Suppressor macrophage treated with lipopolysaccharide for 1 hour (primary cell): Measurements from ENCODE around the gene GLB1L.

Experiments
- DNase-seq, 3 donors: peaks; one replicate each; pipeline ENCODE4 v3.0.0-alpha.2; 2020 to 2022

GLB1L gene

DNA sequence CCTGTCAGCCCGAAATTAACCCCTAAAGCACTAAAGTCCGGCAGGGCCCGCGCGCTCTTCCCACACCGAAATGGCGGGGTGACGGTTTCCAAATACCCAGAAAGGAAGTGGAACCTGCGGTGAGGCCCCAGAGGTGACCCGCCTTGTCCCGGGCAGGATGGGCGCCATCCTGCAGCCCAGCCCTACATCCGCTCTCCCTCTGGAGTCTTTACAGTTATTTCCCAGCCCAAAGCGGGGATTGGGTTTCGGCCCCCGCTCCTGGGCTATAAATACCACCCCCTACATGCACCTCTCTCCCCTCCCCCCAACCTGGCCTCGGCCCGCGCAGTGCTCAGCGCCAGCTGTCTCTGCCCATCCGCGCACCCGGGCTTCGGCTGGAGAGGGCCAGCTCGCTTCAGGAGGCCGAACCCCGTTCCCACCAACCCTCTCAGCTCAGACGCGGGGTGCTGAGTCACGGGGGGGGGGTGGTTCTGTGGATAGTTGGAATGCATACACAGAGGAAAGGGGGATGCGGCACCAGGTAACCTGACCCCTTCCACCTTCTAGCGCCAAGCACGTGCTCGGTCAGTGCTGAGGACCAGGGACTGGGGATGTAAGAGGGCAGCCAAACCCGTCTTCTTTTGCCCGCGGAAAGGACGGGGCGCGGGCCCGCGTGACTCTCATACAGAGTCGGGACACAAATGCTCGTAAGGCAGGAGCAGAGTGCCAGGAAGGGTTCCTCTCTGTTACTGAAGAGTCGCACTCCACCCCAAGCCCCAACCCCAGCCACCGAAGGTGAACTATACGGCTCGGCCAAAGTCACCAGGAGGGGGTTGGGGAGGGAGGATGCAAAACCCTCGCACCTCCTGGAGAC, 7.9 kb upstream of the GLB1L start, which contains the start of gene TUBA4B:
TUBA4B (plus strand) TSS at position 344 of the 853 bp plus-strand sequence; CDS start at position 509, 165 bp downstream.
- peak in 2 of 3 donors; percentile 39 to 48 for DNase-seq

DNA sequence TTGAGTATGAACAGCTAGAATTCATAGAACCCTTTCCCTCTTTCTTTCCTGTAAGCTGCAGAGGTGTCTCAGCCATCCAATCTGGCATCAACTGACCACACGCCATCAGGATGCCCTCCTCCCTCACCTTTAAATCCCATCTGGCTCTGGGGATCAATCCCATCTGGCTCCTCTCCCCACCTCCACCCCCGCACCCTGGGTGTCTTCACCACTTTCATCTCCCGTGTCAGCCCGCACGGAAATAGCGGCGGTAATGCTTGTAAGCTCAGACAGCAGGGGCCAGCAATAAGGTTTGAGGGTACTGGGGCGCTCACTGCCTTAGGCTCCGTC, 7.3 kb upstream of the GLB1L start:
- DNase-seq = no peak

DNA sequence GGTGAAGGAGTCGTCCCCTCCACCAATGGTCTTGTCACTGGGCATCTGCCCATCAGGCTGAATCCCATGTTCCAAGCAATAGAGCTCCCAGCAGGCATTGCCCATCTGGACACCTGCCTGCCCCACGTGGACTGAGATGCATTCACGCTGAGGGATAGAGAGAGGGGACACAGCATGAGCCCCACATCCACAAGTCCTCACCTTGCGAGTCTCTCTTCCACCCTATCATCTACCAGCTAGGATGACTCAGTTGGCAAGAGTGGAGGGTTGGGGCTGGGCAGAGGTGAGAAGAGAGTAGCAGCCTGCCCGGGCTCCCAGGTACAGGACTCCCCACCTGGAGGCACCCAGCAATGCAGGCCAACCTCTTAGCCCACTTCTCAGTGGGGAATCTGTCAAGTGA, 6.8 kb upstream of the GLB1L start:
- no peak for DNase-seq

DNA sequence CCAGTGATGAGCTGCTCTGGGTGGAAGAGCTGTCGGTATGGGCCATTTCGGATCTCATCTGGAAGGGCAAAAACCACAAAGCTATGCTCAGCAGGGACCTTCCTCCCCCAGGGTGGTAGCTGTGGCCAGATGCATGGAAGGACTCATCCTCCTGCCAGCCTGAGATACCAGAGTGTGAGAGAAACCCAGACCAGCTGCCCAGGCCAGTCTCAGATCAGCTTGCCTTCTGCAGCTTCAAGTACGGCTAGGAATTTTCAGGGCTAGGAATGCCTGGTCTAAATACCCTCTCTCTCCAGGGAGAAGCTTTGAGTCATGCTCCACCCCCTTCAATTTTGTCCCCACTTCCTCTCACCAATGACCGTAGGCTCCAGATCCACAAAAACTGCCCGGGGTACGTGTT, 6.4 kb upstream of the GLB1L start:
- peak; percentile 29 to 37 (median 32) for DNase-seq

DNA sequence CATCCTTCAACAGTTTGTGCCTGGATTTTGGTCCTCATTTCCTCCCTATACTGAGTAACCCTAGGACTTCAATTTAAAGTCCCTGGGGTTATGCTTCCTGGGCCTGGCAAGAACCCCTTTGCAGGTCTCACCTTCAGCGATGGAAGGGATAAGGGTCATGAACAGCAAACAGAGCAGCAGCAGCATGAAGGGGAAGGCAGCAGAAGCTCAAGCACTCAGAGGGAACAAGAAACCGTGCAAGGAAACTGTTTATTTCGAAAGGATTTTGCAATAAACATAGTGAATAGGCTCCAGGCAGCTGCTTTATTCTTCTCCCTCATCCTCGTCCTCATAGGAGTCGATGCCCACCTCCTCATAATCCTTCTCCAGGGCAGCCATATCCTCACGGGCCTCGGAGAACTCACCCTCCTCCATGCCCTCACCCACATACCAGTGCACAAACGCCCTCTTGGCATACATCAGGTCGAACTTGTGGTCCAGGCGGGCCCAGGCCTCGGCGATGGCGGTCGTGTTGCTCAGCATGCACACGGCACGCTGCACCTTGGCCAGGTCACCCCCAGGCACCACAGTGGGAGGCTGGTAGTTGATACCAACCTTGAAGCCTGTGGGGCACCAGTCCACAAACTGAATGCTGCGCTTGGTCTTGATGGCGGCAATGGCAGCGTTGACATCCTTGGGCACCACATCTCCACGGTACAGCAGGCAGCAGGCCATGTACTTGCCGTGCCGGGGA, 5.0 kb upstream of the GLB1L start:
- no peak for DNase-seq

DNA sequence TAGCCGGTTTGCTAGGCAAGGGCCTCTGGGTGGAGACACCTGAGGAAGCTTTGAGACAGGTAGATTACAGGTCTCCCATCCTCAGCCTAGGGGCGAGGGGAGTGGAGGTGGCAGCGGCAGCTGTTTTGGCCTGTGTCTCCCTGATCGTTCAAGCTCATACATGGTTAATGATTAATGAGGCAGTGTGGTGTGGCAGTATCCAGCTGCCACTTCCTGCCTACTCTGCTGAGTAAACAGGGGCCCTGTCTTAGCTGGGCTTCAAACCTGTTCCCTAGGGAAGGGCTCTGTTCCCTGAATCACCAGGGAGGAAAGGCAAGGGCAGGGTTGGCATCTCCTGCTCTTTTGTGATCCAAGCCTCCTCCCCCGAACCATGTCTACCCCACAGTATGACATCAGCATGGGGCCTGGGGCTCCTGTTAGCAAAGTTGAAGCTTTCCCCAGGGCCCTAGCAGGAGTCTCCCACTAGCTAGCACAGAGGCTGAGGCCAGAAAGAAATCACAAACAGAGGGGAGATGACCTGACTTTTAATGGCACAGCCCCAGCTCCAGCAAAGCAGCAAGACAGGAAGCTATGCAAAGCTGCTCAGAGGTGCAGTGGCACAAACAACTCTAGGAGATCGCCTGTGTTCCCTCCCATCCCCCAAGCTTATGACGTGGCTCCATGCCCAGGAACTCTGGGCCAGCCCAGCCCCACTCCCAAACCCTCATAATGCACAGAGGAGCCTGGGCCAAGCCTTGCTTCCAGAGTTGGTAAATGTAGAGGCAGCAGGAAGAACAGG, 4.1 kb upstream of the GLB1L start:
- peak in 1 of 3 donors; percentile 45 for DNase-seq

DNA sequence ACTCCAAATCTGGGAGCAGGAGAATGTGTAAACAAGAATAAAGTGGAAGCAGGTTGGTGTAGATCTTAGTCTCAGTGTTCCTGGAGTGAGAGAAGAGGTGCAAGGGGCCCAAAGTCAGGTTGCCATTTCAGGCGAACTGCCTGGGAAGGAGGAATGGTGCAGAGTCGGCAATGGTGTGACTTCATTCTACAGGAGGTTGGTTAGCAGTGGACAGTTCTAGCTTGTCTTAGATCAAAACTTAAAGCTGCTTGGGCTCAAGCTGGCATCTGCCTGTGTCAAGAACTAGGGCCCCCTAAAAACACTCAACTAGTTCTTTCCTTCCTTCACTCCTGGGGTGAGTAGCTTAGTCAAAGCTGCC, 3.6 kb upstream of the GLB1L start:
- no peak for DNase-seq

DNA sequence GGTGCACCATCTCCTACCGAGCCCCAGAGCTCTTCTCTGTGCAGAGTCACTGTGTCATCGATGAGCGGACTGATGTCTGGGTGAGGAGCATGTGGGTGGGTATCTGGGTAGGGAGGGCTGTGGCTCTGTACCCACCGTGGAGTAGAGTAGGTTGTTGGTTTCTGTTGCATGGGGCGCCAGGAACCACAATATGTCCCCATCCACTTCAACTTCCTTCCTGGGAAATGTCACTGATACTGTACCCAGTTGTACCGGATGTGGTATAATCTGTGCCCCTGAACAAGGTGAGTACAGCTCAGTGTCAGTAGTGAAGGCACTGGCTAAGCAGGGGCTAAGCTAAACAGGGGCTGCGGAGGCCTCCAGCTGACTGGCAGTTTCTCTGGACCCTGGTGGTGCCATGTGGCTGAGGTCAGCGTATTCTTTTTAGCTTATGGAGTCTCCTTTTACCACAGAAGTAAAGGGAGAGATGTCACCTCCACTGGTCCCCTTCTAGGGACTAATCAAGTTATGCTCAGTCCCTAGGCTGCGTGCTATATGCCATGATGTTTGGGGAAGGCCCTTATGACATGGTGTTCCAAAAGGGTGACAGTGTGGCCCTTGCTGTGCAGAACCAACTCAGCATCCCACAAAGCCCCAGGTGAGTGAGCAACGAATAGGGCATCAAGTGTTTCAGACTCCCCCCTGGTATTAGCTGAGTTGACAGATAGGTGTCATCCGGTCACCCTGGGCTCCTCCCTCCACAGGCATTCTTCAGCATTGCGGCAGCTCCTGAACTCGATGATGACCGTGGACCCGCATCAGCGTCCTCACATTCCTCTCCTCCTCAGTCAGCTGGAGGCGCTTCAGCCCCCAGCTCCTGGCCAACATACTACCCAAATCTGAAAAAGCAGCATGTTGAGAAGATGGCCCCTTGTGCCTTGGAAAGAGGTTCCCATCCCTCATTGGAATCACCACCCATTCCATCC, 2.7 kb upstream of the GLB1L start:
- DNase-seq = no peak

DNA sequence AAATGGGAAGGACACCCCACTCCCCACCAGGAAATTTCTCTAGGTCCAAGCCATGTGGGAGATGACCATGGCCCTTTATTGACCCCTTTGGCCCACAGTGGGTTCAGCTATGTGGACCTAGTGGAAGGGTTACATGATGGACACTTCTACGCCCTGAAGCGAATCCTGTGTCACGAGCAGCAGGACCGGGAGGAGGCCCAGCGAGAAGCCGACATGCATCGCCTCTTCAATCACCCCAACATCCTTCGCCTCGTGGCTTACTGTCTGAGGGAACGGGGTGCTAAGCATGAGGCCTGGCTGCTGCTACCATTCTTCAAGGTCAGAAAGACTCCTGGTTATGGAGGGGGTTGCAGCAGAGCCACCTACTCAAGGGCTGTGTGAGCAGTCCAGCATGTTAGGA, 1.3 kb upstream of the GLB1L start:
- DNase-seq = no peak

DNA sequence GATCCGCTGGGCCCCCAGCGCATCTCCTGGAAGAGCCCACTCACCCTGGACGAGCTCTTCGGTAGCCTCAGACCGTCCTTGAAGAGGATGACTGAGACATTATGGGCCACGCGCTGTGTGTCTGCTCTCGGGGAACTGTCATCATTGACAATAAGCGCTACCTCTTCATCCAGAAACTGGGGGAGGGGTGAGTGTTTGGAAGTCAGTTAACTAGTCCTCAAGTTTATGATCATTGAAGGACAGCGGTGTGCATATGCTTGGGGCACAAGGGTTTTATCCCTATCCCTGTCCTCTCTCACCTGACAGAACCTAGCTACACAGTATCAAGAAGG, 621 bp upstream of the GLB1L start:
- DNase-seq = no peak

DNA sequence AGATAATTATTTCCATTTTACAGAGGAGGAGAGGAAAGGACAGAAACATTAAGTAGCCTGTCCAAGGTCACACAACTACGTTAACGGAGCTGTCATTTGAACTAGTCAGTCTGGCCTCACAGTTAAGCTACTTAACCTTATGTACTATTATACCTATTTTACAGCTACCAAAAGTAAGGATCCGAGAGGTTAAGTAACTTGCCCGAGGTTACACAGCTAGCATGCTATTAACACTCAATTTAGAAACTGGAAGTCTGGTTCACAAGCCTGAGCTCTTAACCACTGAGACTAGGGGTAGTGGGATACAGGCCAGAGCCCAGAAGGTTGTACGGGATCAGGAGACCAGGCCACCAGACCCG, 476 bp downstream of the GLB1L start:
- DNase-seq = no peak

DNA sequence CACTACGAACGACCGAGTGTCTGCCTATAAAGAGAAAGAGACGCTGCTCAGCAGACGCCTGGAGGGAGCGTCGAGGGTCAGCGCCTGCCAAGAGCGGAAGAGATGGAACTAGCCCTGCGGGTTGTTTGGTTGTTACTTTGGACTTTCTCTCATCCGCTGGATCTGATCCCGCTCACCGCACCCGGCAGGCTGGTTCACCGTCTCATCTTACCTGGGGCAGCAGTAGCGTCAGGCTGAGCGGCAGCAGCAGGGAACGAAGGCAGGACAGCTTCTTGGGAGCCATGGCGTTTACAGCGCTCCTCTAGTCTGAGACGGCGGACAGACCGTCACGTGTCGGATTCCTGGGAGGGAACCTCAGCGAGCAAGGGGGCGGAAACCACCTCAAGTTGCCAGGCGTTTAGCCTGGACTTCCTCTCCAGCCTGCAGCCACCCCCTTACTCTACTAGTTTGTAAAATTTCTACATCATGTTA, 1.9 kb downstream of the GLB1L start:
- peak; percentile 62 to 70 (median 62) for DNase-seq

DNA sequence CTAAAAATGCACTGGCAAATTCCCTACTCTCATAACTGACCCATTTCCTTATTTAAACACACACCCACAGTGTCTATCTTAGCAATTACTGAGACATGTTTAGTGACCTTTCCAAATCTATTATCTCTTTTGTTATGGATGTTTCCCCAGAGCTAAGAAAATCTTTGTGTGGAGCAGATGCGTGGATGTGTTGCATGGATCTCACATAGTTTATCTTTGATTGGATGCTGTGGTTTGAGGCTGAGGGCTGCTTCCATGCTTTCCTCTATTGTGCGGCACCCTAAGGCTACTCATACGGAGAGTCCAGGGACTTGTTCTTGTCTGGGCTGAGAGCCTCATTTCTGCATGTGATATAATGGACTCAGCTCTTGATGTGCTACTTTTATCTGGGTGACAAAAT, 10.9 kb downstream of the GLB1L start:
- no peak for DNase-seq

DNA sequence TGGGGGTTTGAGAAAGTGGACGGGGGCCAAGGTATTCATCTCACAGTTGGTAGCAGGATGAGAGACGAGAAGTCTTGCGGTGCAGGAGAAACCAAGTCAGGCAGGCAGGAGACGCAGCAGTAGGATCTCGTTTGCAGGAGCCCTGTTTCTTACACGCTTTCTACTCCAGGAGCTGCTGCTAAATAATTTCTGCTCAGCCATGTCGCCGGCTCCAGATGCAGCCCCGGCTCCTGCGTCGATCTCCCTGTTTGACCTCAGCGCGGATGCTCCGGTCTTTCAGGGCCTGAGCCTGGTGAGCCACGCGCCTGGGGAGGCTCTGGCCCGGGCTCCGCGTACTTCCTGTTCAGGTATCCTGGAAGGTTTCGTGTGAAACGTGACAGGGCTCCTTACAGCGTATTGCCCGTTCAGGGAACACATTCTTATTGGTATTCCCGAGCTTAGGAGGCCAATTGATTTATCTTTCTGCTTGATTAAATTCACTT, 15.1 kb downstream of the GLB1L start:
- peak in 2 of 3 donors; percentile 44 to 54 for DNase-seq

DNA sequence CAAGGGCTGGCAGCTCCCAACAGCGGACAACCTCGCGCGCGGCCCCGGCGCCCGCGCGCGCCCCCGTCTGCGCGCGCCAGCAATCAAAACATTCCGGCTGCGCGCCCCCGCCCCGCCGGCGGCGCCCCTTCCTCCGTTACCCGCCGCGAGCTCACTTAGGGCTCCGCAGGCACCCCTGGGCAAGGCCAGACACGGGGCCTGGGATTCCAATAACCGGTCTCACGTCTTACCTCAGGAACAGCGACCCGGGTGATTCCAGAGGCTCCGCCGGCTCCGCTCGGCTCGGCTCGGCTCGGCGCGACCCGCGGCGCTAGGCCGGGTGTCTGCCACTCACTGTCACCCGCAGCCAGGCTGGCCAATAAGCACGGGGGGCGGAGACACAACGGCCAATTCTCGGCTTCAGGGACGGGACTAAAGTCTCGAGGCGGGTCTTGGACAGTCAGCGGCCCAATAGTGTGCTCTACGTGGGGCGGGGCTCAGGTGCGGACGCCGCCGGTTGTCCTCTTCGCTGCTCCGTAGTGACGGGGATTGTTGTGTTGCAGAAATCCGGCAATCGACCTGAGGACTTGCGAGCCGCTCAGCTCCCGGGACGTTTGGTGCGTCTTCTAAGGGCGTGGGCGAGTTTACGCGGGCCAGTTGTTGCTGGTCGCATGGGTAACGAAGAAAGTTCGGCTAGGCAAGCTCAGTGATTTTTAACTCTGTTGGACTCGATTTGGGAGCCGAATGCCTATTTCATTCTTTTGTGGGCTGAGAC, 15.8 kb downstream of the GLB1L start, which contains the start of the genes ANKZF1 and ATG9A:
ANKZF1 (plus strand) TSS at position 502 of the 754 bp plus-strand sequence. CDS start 452 bp downstream, outside the sequence.
ATG9A (minus strand) TSS at position 332 of the 754 bp plus-strand sequence. CDS start 1,612 bp downstream, outside the sequence.
- DNase-seq = peak; percentile 99

DNA sequence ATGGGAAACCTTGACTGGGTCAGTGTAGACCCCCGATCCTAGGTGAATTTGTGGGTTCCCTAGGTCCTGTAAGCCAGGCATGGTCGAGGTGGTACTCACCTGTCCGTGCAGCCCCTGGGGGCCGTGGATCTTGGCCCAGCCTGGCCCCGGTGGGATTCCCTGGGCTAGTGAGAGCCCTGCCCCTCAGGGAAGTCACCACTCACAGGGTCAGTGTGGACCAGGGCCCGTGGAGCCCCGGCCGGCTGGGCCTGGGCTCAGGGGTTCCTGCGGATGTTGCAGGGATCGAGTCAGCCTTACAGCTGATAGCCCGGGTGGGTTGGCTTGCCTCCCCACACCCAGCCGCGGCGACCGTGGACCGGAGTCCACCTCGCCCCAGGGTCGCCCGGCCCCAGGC, 16.3 kb downstream of the GLB1L start:
- DNase-seq = no peak

DNA sequence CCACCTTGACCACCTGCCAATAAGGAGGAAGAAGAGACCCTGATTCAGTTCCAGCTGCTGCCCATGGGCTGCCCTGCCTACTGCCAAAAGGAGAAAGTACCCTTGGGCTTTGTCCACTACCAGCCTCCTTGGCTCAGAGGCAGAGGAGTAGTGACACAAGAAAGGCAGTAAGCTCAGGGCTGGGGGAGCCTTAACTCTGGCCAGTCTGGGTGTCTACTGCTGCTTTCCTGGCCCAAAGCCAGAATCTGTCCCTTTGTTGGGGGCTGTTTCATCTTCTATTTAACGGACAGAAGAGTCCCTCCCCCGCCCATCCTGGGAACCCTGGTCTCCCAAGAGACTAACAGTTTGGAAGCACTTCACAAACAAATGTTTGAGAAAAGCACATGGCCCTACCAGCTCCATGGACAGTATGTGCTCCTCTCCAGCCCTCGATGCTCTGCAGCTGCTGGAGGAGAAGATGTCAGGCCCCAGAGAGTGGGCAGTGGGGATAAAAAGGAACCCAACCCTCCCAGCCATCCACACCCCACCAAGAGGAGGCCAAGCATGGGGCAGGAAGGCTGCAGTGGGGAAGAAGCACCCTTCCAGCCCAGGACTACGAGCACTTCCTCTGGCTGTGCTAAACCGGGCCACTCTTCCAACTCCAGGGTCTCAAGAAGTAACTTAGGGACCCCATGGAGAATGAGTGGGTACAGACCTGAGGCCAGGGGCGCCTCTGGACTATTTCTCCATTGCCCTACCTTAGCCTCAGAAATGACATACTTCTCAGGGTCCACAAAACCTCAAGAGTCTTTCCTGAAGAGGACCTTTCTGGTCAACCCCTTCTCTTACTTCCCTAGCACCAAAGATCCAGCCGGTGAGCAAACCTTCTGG, 17.0 kb downstream of the GLB1L start:
- peak in 1 of 3 donors; percentile 42 for DNase-seq

DNA sequence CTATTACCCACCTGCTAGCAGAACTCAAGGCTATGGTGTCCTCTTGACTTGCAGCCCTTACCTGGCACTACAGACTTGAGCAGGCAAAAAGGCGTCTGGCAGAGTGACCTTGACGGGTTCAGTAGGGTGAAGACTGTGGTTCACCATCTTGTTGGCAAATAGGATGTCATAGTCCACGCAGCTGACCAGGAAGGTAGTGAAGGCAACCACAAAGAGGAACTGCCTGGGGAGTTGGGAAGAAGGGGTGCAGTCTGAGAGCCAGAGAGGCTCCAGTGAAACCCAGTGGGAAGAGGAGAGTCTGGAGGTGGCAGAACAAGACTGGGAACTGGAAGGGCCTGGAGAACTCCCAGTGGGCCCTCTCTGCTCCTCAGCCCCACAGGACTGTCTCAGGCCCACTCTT, 19.9 kb downstream of the GLB1L start:
- peak; percentile 50 to 64 (median 61) for DNase-seq

DNA sequence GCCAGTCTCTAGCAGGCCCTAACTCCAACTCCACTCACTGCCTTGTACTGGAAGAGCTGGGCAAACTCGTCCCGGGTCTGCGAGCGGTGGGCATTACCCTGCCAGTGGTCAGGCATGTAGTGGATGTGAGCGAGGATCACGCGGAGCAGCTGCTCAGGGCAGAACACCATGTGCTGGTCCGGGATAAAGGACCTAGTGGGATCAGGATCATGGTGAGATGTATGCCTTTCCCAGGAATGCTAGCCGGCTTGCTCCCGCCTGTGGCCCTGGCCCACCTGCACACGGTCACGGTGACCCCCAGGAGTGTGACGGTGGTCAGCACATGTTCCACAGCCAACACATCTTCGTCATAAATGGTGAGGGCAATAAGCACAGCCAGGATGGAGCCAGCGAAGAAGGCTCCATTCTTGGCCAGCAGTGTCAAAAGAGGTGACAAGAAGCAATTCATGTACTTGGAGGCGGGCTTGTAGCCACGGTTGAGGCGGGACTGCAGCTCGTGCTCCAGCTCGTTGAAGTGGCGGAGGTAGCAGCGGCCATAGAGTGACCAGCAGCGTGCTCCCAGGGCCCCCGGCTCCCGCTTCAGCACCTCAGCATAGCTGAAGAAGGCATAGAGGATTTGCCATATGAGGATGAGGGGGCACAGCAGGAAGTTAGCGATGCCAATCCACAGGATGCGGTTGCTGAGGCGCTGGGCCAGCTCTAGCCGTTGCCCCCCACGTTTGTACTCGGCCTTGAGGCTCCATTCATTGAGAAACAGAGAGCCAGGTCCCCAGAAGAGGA, 21.2 kb downstream of the GLB1L start:
- no peak for DNase-seq
